ENCODE results near the gene INAVA.
"Not testable (repeated sequence)": the region's sequence is repeated elsewhere in the genome, so short reads cannot be mapped to it uniquely, and the experiment has no call there.

The INAVA gene

GRCh38 chr1:200919386-200919785 lies 24.7 kb downstream of the INAVA start:
- no peak for DNase-seq (ENCODE audit: low read depth)

GRCh38 chr1:200921571-200922110 lies 26.9 kb downstream of the INAVA start:
- no peak for DNase-seq (ENCODE audit: low read depth)

- no peak for DNase-seq (ENCODE audit: low read depth)
These were observed 27.7 kb downstream of the INAVA start for GRCh38 chr1:200922406-200922805.

DNA sequence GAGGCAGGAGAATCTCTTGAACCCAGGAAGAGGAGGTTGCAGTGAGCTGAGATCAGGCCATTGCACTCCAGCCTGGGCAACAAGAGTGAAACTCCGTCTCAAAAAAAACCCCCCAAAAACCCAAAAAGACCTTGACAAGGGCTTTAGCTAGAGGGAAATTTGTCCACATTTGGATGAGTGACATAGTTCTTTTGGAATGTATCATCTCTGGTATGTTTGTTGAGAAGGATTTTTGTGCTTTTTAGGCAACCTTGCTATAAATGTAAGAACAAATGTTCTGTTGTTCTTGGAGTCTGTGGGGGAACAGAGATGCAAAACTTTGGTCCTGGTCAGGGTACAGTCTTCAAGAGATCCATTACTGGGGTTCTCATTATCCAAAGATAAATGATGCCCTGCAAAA lies 28.9 kb downstream of the INAVA start:
- DNase-seq (ENCODE audit: low read depth) = no peak

DNA sequence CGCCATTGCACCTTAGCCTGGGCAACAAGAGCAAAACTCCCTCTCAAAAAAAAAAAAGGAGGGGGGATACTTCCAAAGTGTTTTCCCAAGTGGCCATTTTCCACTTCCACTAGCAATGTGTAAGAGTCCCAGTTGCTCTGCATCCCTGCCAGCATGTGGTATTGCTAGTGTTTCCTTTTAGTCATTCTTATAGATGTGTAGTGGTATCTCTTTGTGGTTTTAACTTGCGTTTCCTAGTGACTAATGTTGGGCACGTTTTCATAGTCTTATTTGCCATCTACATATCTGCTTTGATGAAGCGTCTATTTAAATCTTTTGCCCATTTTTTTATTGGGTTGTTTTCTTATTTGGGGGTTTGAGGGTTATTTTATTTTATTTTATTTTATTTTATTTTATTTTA lies 31.1 kb downstream of the INAVA start:
- DNase-seq (ENCODE audit: low read depth) = no peak

- no peak for DNase-seq (ENCODE audit: low read depth)
These were observed 35.0 kb downstream of the INAVA start for GRCh38 chr1:200929530-200930278.

GRCh38 chr1:200930285-200930684 lies 35.6 kb downstream of the INAVA start:
- DNase-seq (ENCODE audit: low read depth) = not testable (repeated sequence)

- DNase-seq (ENCODE audit: low read depth) = no peak
These were observed 37.1 kb downstream of the INAVA start for GRCh38 chr1:200931776-200932175.

- no peak for DNase-seq (ENCODE audit: low read depth)
These were observed 40.1 kb downstream of the INAVA start for GRCh38 chr1:200934676-200935245.

DNA sequence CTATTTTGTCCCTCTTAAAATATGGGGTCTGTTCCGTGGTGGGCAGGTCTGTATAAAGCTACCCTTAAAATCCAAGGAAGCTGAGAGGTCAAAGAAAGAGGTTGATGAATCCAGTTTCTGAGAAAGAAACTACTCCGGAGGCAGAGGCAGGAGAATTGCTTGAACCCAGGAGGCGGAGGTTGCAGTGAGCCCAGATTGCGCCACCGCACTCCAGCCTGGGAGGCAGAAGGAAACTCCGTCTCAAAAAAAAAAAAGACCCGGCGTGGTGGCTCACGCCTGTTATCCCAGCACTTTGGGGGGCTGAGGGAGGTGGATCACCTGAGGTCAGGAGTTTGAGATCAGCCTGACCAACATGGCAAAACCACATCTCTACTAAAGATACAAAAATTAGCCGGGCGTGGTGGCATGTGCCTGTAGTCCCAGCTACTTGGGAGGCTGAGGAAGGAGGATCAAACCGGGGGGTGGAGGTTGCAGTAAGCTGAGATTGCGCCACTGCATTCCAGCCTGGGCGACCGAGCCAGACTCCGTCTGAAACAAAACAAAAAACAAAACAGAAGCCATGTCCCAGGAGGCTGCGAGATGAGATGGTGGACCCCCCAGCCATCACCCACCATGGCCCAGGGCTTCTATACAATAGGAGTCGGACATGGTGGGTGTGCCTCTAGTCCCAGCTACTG lies 40.7 kb downstream of the INAVA start:
- not testable (repeated sequence) for DNase-seq (ENCODE audit: low read depth)

- DNase-seq (ENCODE audit: low read depth) = no peak
These were observed 44.3 kb downstream of the INAVA start for GRCh38 chr1:200938955-200939354.

DNA sequence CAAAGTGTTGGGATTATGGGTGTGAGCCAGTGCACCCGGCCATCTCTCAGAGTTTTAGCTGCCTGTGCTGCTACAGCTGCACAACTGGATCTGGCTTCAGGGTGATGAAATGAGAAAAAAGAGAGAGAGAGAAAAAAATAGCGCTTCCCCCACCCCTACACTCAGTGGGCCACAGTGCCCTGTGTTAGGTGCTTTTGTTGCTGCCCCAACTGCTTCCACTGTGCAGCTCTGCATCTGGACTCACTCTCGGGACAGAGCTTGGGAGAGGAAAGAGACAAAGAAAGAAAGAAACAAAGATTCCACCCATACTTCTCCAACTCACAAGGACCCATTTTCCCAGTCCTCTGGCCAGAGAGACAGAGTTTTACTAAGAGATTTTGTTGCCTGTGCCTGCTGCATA lies 50.4 kb downstream of the INAVA start:
- no peak for DNase-seq (ENCODE audit: low read depth)

GRCh38 chr1:200947059-200947566 lies 52.4 kb downstream of the INAVA start:
- no peak for DNase-seq (ENCODE audit: low read depth)

- no peak for DNase-seq (ENCODE audit: low read depth)
These were observed 54.9 kb downstream of the INAVA start for GRCh38 chr1:200949626-200950025.

DNA sequence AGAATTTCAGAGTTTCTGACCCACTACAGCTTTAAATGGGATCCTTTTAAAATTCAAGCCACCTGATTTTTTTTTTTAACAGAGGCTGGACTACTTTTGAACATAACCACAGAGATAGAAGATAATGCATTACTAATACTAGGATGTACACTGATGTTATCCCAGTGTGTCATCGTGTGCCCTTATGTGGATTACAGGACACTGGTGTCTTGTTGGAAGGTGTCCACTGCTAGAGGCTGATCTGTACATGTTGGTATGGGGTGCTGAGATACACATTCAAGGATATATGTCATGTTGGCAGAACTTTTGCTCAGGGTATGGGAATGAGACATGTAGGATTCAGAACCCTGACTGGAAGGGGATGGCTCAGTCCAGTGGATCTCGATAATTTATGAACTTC lies 56.3 kb downstream of the INAVA start:
- no peak for DNase-seq (ENCODE audit: low read depth)

GRCh38 chr1:200954434-200954833 lies 59.7 kb downstream of the INAVA start:
- DNase-seq (ENCODE audit: low read depth) = no peak

DNA sequence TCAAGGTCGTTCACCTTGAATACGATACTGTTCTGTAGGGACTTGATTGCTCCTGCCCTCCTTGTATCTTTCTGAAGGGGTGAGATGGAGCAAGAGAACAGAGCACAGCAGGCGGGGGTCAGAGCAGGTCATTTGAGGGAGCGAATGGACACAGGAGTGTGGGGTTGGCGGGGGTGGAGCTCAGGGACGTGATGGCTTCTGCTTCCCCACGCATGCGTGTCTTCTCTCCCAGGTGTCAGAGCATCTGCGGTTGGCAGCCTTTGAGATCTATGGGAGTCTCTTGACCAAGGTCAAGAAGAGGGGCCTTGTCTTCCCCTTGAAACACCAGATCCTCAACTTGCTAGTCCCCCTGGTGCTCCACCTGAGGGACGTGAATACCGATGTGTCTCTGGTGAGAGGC lies 63.9 kb downstream of the INAVA start:
- DNase-seq (ENCODE audit: low read depth) = no peak

DNA sequence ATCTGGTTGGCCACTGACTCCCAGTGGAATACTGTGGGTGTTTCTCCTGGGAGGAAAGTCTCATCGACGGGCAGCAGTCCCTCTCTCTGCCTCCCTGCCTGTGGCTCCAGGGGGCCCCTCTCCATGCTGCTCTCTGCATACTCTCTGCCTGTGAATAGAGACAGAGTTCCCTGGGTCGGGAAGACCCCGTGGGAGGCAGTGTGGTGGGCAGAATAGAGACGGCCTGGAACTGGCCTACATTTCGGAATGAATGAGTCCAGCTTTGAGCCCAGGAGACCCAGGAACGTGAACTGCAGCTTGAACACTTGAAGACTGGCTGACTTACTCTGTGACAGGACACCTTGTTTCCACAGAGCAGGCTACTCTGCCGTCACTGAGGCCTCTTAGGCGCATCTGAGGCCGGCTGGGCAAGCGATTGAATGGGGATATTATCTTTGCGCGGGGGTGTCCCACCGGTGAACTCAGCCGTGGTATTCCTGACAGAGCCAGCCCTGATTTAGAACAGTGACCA lies 64.8 kb downstream of the INAVA start:
- no peak for DNase-seq (ENCODE audit: low read depth)

GRCh38 chr1:200960236-200960947 lies 65.7 kb downstream of the INAVA start:
- DNase-seq (ENCODE audit: low read depth) = no peak

DNA sequence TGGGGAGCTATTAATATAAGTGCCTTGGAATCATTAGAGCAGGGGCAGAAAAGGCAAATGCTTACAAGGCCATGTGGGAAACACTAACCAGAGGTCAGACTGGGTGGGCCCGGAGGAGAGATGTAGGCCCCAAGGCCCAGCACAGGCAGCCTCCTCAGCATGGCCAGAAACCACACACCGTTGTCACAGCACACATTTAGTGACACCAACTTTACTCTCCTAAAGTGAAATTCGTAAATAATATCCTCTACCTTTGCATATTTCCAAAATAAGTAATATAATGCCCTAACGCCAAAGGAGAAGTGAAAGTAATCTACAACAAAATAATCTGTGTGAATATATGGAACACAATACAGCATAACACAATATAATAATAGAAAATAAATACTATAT lies 66.2 kb downstream of the INAVA start:
- no peak for DNase-seq (ENCODE audit: low read depth)

DNA sequence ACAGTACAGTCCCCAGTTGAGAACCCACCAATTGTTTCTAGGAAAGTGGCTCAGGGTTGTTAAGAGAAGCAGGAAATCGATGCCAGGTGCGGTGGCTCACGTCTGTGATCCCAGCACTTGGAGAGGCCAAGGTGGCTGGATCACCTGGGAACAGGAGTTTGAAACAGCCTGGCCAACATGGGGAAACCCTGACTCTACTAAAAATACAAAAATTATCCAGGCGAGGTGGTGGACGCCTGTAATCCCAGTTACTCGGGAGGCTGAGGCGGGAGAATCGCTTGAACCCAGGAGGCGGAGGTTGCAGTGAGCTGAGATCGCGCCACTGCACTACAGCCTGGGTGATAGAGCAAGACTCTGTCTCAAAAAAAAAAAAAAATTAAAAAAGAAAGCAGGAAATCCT lies 67.5 kb downstream of the INAVA start:
- not testable (repeated sequence) for DNase-seq (ENCODE audit: low read depth)

GRCh38 chr1:200962631-200963030 lies 67.9 kb downstream of the INAVA start:
- DNase-seq (ENCODE audit: low read depth) = no peak
